Measurements from ENCODE around the gene NPLOC4. TPM values are rescaled to one million over a fixed set of nuclear protein-coding genes. Genes with fewer than 3 reads are reported as not detected.

Gene NPLOC4
- total RNA-seq, 1 experiment from 2014 or later, result 88.1 TPM

DNA sequence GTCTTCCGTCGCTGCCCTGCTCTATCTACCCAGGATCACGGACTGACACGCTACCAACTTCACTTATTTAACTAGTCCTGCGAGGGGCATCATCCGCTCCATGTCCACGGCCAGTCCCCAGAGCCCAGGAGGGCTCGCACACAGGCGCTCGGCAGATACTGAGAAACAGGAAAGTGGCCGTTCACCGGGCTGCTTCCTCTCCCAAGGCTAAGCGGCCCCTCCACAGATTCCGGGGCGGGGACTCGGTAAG is 29.1 kb upstream of the NPLOC4 start:
- no peak for DNase-seq (ENCODE audit: low read depth)
- in situ Hi-C loops (cut with HindIII; ENCODE audit: low pct_unique_long_range_greater_than_20kb, low sequenced_read_pairs), result no loop called here

DNA sequence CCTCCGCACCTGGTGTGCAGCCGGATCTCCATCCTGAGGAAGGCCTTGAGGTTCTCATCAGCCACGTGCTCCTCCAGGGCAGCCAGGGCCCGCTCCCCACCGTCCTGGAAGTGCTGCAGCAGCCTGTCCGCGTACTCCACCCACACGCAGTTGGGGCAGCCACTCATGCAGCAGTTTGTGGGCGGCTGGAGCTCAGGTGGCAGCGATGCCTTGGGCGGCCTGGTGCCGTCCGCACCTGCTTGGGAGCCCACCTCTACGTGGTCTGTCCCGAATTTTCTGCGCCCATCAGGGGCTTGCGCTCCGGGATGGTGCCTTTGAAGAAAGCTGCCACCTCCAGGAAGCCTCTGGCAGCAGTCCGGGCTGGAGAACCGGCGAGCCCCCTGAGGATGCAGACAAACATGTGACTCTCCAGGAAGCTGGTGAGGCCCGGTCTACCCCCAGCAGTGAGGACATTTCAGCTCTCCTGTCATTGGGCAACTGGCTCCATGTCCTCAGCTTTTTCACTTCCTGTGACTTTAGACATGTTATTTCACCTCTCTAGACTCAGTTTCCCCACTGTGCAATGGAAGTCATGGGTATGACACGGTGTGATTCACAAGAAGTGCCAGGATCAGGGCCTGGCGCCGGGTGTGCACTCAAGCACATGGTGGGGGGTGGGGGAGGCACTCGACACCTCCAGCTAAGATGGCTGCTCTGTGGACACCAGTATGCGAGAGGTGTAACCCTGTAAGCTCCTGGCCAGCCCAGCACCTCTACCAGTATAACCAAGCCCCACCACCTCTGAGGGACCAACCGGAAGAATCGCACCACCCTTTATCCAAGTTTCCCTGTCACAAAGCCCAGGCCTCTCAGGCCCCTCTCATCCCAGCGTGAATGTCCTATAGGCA is 28.5 kb upstream of the NPLOC4 start:
- in situ Hi-C loops (cut with HindIII; ENCODE audit: low pct_unique_long_range_greater_than_20kb, low sequenced_read_pairs), result no loop called here
- DNase-seq (ENCODE audit: low read depth), result peak; percentile 36

DNA sequence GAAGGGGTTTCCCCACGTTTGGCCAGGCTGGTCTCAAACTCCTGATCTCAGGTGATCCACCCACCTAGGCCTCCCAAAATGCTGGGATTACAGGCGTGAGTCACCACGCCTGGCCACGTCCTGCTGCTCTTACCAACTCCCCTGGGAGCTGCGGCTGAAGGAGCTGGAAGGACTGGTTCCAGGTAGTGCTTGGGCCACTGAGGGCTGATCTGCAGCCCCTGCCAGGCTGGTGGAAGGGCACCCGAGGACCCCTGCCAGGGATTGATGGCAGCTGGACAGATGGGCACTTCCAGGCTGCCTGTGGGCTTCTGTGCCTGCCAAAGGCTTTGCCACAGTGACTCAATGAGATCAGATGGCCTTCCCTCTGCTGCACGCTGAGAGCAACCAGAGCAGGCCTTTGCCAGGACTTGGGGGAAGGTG is 27.1 kb upstream of the NPLOC4 start:
- DNase-seq (ENCODE audit: low read depth), result no peak

DNA sequence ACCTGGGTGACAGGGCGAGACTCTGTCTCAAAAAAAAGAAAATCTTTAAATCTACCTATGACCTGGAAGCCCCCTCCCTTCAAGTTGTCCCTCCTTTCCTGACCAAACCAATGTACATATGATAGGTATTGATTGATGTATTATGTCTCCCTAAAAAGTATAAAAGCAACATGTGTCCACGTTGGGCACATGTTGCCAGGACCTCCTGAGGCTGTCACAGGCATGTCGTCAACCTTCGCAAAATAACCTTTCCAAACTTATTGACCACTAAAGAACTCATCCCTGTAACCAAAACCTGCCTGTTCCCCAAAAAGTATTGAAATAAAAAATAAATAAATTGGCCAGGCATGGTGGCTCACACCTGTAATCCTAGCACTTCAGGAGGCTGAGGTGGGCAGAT is 25.1 kb upstream of the NPLOC4 start:
- no peak for DNase-seq (ENCODE audit: low read depth)
- in situ Hi-C loops (cut with HindIII; ENCODE audit: low pct_unique_long_range_greater_than_20kb, low sequenced_read_pairs), result no loop called here

More for the DNA sequence above, 27.1 kb upstream of the NPLOC4 start:
- in situ Hi-C loops (cut with HindIII; ENCODE audit: low pct_unique_long_range_greater_than_20kb, low sequenced_read_pairs), result no loop called here

DNA sequence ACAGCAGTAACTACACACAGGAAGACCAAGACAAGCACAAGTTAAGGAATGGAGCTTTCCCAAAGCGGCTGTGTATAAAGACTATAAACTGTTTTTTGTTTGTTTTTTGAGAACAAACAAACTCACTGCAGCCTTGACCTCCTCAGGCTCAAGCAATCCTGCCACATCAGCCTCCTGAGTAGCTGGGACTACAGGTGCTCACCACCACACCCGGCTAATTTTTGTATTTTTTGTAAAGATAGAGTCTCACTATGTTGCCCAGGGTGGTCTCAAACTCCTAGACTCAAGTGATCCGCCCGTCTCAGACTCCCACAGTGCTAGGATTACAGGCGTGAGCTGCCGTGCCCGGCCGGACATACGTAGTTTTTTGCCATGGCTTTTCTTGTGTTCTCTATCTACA is 23.5 kb upstream of the NPLOC4 start:
- in situ Hi-C loops (cut with HindIII; ENCODE audit: low pct_unique_long_range_greater_than_20kb, low sequenced_read_pairs), result no loop called here
- DNase-seq (ENCODE audit: low read depth), result no peak

DNA sequence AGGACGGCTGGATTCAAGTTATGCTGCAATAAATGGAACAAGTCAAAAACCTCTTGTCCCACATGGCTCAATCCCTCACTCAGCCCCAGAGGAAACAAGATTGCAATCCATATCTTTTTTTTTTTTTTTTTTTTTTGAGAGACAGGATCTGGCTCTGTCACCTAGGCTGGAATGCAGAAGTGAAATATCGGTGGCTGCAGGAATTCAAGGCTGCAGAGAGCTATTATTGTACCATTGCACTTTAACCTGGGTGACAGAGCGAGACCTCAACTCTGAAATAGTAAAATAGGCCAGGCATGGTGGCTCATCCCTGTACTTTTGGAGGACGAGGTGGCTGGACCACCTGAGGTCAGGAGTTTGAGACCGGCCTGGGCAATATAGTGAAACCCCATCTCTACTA is 22.1 kb upstream of the NPLOC4 start:
- in situ Hi-C loops (cut with HindIII; ENCODE audit: low pct_unique_long_range_greater_than_20kb, low sequenced_read_pairs), result no loop called here
- no peak for DNase-seq (ENCODE audit: low read depth)

DNA sequence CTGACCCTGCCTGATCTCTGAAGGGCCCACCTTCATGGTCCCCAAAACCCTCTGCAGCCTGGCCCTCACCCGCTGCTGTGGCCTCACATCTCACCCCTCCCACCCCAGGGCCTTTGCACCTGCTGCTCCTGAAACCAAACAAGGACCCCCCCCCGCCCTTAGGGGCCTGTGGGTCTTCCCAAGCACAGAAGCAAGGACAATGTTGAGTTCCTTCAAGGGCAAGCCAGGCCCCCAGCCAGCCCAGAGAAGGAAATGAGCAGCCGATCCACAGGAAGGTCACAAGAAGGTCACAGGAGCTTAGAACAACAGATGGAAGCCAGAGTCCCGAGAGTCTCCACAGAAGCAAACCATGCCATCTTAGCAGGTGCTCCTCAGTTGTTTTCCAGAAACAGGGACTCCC is 19.9 kb upstream of the NPLOC4 start:
- DNase-seq (ENCODE audit: low read depth), result no peak
- in situ Hi-C loops (cut with HindIII; ENCODE audit: low pct_unique_long_range_greater_than_20kb, low sequenced_read_pairs), result no loop called here

DNA sequence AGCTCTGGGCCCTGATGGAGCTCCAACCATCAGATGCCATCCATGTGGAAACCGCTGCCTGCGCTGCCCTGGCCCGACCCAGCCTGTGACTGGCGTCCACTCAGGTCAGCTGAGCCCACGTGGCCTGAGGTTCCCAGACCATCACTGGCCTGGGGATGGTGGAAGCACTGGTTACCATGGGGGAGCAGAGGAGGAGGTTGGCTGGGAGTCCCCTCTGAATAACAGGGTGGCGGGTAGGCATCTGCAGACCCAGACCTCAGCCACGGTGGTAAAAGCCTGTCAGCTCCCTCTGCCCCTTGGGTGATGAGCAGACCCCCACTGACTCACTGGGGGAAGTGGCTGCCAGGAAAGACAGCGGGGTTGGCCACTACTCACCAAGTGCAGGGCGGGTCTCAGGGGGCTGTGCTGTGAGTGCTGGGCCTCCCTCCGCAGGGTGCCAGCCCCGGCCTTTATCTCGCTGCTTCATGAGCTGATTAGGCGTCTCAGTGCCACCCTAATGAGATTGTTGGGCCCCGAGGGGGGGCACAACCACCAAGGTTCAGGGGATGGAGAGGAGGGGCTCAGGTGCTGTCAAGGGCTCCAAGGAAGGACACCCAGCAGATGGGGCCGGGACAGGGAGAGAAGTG is 19.3 kb upstream of the NPLOC4 start, which contains the start of gene PDE6G:
TSS of gene PDE6G (minus strand) at position 425 of the 626 bp plus-strand sequence. CDS start 3,237 bp downstream, outside the sequence.
- DNase-seq (ENCODE audit: low read depth), result no peak
- in situ Hi-C loops (cut with HindIII; ENCODE audit: low pct_unique_long_range_greater_than_20kb, low sequenced_read_pairs), result no loop called here

DNA sequence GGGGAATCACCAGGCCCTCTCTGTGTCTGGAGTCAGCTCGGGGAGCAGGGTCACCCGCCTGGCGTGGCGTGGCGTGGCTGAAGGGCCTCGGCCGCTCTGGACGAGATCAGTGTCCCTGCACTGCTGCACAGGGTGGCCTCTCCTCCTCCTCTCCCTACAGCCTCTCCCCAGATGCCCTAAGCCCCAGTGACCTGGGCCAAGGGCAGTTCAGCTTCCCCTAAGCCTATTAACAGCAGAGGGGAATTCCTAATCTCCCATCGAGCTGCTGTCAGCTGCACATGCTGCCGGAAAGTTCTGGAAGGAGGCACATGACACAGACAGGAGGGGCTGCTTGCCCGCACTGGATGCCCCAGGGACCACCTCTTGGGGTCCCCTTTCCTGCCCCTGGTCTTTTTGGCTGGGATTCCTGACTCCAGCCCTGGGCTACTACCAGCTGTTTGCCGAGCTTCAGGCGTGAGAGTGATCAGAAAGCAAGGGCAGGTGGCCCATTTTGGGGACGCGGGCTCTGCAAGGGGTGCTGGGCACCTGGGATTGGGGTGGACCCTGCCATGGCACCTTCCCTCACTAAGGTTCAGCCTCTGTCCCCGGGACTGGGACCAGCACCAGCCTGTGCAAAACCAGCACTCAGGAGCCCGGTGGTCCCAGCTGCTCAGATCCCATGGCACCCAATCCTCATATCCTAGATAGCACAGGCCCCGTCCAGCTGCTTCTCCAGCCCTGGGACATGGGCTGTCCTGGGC is 18.6 kb upstream of the NPLOC4 start:
- in situ Hi-C loops (cut with HindIII; ENCODE audit: low pct_unique_long_range_greater_than_20kb, low sequenced_read_pairs), result no loop called here
- DNase-seq (ENCODE audit: low read depth), result no peak

DNA sequence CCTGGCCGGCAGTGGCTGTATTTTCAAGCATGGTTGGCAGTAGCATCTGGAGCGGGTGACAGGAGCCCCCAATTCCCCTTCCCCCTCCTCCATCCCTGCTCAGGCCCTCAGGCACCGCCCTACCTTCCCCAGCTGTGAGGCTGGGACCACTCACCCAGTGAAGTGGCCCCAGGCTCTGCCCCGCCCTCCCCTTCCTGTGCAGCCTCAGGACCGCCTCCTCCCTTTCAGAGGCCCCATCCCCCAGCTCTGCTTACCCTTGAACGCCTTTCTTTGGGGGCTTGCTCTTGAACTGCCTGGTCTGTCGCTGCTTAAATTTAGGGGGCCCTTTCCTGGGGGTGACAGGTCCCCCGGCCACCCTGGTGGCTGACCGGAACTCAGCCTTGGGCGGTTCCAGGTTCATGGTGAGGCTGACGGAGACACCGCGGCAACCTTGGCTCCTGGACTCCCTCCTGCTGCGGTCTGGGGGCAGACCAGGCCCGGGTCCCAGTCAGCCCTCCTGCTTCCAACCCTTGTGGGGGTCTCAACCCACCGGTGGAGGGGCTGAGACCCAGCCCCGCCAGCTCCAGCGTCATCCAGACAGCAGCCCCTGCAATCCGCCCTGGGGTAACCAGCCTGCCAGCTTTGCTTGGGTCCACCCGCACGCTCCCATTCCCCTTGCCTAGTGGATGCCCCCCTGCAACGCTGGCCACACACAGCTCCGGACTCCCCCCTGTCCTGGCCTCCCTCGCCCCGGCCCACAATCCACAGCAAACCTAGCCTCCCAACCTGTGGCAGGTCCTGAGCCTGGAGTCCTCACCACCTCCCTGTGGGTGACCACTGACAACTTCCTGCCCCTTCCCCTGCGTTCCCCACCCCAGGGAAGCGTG is 16.2 kb upstream of the NPLOC4 start:
- no peak for DNase-seq (ENCODE audit: low read depth)
- in situ Hi-C loops (cut with HindIII; ENCODE audit: low pct_unique_long_range_greater_than_20kb, low sequenced_read_pairs), result no loop called here

DNA sequence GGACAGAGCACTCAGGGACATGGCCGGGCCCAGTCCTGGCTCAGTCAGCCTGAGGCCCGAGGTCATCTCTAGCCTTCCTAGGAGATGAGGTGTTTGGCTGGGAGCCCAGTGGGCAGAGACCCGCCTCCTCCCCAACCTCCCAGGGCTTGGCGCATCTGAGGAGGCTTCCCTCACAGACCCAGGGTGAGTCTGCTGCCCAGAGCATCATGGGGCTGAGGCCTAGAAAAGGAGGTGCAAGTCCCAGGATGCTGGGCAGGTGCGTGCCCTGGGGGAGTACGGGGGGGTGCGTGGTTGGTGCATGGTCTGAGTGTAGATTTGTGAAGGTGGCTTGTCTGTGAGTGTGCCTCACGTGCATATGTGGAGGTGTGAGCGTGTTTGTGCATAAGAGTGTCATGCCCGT is 14.8 kb upstream of the NPLOC4 start:
- in situ Hi-C loops (cut with HindIII; ENCODE audit: low pct_unique_long_range_greater_than_20kb, low sequenced_read_pairs), result no loop called here
- peak; percentile 80 for DNase-seq (ENCODE audit: low read depth)

DNA sequence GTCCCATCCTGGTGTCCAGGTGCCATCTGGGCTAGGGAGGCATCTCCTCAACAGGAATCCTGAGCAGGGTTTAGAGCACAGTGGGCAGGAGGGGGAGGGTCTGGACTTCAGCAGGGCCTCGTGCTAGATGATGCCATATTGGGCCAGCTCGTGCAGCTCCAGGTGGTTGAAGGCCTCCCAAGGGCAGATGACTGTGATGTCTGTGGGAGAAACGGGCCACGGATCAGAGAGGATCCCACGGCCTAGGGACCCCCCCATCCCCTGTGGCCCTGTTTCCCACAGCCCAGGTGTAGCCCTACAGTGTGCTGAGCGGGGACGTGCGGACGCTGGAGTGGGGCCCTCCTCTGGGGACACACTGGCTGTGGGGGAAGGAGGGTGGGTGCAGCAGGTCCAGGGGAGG is 14.0 kb upstream of the NPLOC4 start:
- in situ Hi-C loops (cut with HindIII; ENCODE audit: low pct_unique_long_range_greater_than_20kb, low sequenced_read_pairs), result no loop called here
- DNase-seq (ENCODE audit: low read depth), result no peak

DNA sequence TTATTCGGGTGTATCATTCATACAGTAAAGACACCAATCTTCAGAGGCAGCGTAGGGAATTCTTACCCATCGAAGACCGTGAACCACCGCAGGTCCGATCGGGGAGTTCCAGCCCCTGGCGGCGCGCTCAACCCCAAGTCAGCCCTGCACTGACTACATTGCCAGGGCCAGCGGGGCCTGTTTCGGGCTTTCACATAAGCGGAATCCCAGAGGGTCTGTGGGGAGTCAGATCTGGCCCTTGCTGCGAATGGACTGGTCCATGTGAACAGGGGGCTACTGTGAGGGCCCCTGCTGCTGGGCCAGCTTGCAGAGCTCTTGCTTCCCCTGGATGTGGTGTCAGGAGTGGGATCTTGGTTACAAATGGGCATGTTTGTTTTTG is 11.8 kb upstream of the NPLOC4 start:
- DNase-seq (ENCODE audit: low read depth), result no peak
- in situ Hi-C loops (cut with HindIII; ENCODE audit: low pct_unique_long_range_greater_than_20kb, low sequenced_read_pairs), result no loop called here

DNA sequence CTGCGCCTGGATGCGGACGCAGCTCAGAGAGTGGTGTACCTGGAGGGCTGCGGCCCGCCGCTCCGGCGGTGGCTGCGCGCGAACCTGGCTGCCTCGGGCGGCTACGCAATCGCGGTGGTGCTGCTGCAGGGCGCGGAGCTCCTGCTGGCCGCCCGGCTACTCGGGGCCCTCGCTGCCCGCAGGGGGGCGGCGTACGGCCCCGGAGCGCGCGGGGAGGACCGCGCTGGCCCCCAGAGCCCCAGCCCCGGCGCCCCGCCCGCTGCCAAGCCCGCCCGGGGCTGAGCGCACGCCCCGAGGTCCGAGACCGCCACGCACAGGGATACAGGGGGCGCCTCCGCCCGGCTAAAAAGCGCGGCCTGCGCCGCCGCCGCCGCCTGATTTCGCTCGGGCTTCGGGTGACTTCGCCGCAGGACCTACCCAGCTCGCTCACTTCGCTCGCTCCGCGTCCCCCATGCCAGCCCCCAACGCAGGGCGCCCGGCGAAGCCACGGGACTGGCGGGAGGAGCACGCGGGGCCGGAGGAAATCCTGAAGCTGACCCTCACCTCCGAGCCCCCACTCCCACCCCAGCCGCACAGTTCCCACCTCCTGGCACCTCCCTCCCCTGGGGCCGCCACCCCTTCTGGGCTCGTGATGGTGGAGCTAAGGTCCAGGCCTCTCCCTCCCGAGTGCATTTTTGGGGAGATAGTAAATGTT is 11.2 kb upstream of the NPLOC4 start:
- in situ Hi-C loops (cut with HindIII; ENCODE audit: low pct_unique_long_range_greater_than_20kb, low sequenced_read_pairs), result no loop called here
- DNase-seq (ENCODE audit: low read depth), result no peak

DNA sequence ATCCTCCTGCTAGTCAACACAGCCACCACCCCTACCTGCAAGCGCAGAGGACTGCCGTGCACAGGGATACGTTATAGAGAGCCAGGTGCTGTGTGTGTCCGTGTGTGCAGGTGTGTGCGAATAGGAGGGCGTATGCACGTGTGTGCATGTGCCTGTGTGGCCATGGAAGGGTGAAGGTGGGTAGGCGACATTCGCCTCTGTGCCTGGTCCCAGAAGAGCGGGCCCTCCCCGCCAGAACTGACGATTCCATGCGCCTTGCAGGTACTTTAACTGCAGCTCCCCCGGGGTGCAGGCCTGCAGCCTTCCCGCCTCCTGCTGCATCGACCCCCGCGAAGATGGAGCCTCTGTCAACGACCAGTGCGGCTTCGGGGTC is 10.7 kb upstream of the NPLOC4 start:
- no peak for DNase-seq (ENCODE audit: low read depth)
- in situ Hi-C loops (cut with HindIII; ENCODE audit: low pct_unique_long_range_greater_than_20kb, low sequenced_read_pairs), result no loop called here

DNA sequence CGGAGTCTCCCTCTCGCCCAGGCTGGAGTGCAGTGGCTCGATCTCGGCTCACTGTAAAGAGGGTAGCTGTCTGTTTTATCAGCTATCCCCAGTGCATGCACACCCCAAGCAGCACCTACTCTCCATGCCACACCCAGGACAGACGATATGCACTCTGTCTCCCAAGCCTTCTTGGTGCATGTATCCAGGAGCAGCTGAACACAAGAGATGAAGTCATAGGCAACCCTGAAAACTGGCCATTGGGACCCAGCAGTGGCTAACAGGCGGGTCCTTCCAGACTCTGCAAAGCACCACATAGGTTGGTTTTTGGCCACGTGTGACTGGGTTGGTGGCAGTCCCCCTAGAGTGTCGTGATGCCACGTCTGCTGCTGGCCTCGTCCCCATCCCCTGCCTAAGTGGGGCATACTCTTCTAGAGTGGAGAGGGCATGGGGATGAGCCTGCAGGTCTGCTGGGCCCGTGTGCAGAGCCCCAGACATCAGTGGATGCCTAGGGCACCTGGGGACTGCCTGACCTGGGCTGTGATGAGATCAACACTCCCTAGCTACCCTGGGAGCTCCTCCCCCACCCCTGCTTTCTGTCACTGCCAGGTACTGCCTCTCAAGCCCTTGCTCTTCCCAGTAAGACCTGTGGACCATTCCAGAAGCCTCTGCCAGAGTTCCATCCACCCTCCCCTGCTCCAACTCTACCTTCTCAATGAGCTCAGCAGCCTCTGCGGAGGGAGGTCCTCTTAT is 10.1 kb upstream of the NPLOC4 start:
- no peak for DNase-seq (ENCODE audit: low read depth)
- in situ Hi-C loops (cut with HindIII; ENCODE audit: low pct_unique_long_range_greater_than_20kb, low sequenced_read_pairs), result no loop called here
